Urinary bladder (tissue), 4 donors: ENCODE results near the gene LNX1. TPM values are rescaled to one million over a fixed set of nuclear protein-coding genes. Genes with fewer than 3 reads are reported as not detected.
A peak's percentile ranks its signal among the peaks of the same experiment; 100 is the strongest.

Experiments
- DNase-seq: peaks from one replicate; pipeline ENCODE4 v3.0.0-alpha.2; 2015; ENCODE audit errors: extremely low spot score
- H3K27ac ChIP-seq: one replicate; pipeline ENCODE4 v1.5.1; 2013; ENCODE audit warnings: low read depth, mild to moderate bottlenecking, moderate library complexity
- H3K36me3 ChIP-seq: one replicate; pipeline ENCODE4 v1.6.1; 2013; ENCODE audit warnings: mild to moderate bottlenecking, moderate library complexity; ENCODE audit not compliant: insufficient read depth
- H3K4me1 ChIP-seq: one replicate; pipeline ENCODE4 v1.6.1; 2013; ENCODE audit warnings: mild to moderate bottlenecking, moderate library complexity; ENCODE audit not compliant: insufficient read depth
- H3K4me3 ChIP-seq: one replicate; pipeline ENCODE4 v1.5.1; 2013; ENCODE audit warnings: low read depth, low read length
- WGBS: extraction: QIAGEN DNeasy Blood & Tissue Kit; methylation state at CpG from one replicate; pipeline ENCODE4 v1.1.7; 2013; 5-methylcytosine and 5-hydroxymethylcytosine counted together
- polyA plus RNA-seq: library from polyadenylated mRNA; stranded (reverse); fragments of 200-250 nt; gene quantifications from one replicate; pipeline ENCODE4 v1.2.3, GENCODE V29; 2013
- total RNA-seq: library from RNA; depleted of rRNA; stranded (reverse); fragments of >200 nt; gene quantifications from one replicate; pipeline ENCODE4 v1.2.3, GENCODE V29; 2014
- donor health status: healthy with polysubstance abuse.
- donor health status: healthy.

LNX1 gene
- total and polyA plus RNA-seq, 2 donors, result 6.6 to 7.9 TPM

DNA sequence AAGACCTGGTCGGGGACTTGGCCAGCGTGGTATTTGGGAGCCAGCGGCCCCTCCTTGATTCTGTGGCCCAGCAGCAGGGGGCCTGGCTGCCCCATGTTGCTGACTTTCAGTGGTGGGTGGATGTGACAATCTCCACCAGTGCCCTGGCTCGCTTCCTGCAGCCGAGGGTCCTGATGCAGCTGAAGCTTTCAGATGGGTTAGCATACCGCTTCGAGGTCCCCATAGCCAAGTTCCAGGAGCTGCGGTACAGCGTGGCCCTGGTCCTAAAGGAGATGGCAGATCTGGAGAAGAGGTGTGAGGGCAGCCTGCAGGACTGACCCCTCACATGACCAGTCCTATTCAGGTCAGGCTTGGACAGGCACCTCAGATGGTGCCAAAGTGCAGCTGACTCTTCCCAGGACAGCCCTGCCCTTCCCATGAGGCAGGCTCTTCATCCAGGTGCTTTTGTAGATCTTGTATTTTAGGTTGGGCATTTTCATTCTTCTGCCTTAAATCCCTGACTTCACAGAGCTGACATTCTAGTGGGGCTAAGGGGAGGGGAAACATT lies 15.1 kb downstream of the LNX1 start:
- no peak for DNase-seq
- Histone ChIP-seq H3K36me3 (no peaks in the 10 kb centered on the region), H3K27ac (peak overlapping the region; percentile 27), H3K4me3 (no peak overlapping the region), H3K4me1 (peaks cover 2% of the 10 kb centered on the region)
- WGBS, result 82% methylated on average over 9 of the region's 9 CpGs

DNA sequence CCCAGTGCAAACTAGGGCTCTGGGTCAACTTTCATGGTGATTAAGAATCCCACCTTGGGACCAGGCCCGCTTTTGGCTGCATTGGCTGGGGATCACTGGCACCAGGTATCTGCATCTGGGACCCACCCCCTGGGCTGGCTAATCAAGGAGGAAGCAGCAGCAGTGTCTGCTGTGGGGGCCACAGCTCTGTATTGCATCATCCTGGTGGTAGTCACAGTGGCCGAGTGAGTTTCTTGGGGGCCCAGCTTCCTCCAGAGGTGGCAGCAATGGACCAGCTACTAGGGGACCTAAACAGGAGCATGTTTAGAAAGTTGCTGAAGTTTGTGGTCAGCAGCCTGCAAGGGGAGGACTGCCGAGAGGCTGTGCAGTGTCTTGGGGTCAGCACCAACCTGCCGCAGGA lies 15.7 kb downstream of the LNX1 start:
- WGBS, result 88% methylated on average over 4 of the region's 4 CpGs
- peaks cover 2% of the 10 kb centered on the region for H3K4me1 ChIP-seq
- no peak for DNase-seq

DNA sequence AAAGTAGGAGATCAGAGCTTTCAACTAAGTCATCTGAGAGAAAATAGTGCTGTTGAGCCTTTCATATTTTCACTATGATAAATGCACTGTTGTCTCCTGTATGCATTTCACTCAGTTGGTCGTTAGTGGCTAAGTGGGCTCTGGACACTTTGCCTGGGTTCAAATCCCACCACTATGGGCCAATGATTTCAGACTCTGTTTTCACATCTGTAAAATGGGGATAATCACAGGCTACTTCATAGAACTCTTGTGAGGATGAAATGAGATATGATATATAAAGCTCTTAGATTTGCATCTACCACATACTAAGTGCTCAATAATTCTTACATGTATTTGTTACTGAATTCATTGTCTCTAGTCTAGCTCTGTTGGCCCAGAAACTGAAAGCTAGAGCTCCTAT lies 16.8 kb downstream of the LNX1 start:
- Histone ChIP-seq H3K27ac (no peak overlapping the region), H3K4me3 (no peak overlapping the region), H3K4me1 (peaks cover 2% of the 10 kb centered on the region), H3K36me3 (no peaks in the 10 kb centered on the region)
- no peak for DNase-seq
- WGBS, result 96% methylated on average over 1 of the region's 1 CpG

More for the DNA sequence above, 15.7 kb downstream of the LNX1 start:
- no peak overlapping the region for H3K4me3 ChIP-seq
- peak overlapping the region; percentile 6 for H3K27ac ChIP-seq
- H3K36me3 ChIP-seq, result no peaks in the 10 kb centered on the region

GRCh38 chr4:53573696-53574095 lies 17.6 kb downstream of the LNX1 start:
- DNase-seq, result no peak
- H3K36me3 ChIP-seq, result no peaks in the 10 kb centered on the region
- 77% methylated on average over 3 of the region's 3 CpGs for WGBS
- peaks cover 2% of the 10 kb centered on the region for H3K4me1 ChIP-seq
- H3K27ac ChIP-seq, result no peak overlapping the region
- H3K4me3 ChIP-seq, result no peak overlapping the region

- DNase-seq, result no peak
- Histone ChIP-seq H3K4me1 (no peaks in the 10 kb centered on the region), H3K36me3 (no peaks in the 10 kb centered on the region), H3K4me3 (no peak overlapping the region), H3K27ac (no peak overlapping the region)
- 84% methylated on average over 2 of the region's 2 CpGs for WGBS
Measured at GRCh38 chr4:53572600-53572994, 18.7 kb downstream of the LNX1 start.

- Histone ChIP-seq H3K4me3 (no peak overlapping the region), H3K27ac (no peak overlapping the region), H3K36me3 (no peaks in the 10 kb centered on the region), H3K4me1 (no peaks in the 10 kb centered on the region)
- DNase-seq, result no peak
- WGBS, result 87% methylated on average over 5 of the region's 5 CpGs
Measured at GRCh38 chr4:53571936-53572599, 19.2 kb downstream of the LNX1 start.

GRCh38 chr4:53563824-53564223 lies 27.5 kb downstream of the LNX1 start:
- no peak overlapping the region for H3K27ac ChIP-seq
- no peak for DNase-seq
- no peaks in the 10 kb centered on the region for H3K4me1 ChIP-seq
- no peak overlapping the region for H3K4me3 ChIP-seq
- H3K36me3 ChIP-seq, result no peaks in the 10 kb centered on the region
- WGBS, result 75% methylated on average over 4 of the region's 4 CpGs

GRCh38 chr4:53562409-53562808 lies 28.9 kb downstream of the LNX1 start:
- Histone ChIP-seq H3K36me3 (no peaks in the 10 kb centered on the region), H3K4me3 (no peak overlapping the region), H3K27ac (no peak overlapping the region), H3K4me1 (no peaks in the 10 kb centered on the region)
- 41% methylated on average over 2 of the region's 2 CpGs for WGBS
- no peak for DNase-seq

- Histone ChIP-seq H3K36me3 (no peaks in the 10 kb centered on the region), H3K4me3 (no peak overlapping the region), H3K4me1 (no peaks in the 10 kb centered on the region), H3K27ac (no peak overlapping the region)
- DNase-seq, result no peak
- 73% methylated on average over 3 of the region's 3 CpGs for WGBS
Measured at GRCh38 chr4:53559021-53559620, 32.2 kb downstream of the LNX1 start.

GRCh38 chr4:53558065-53558801 lies 33.1 kb downstream of the LNX1 start:
- H3K36me3 ChIP-seq, result no peaks in the 10 kb centered on the region
- no peak overlapping the region for H3K4me3 ChIP-seq
- no peaks in the 10 kb centered on the region for H3K4me1 ChIP-seq
- DNase-seq, result no peak
- H3K27ac ChIP-seq, result no peak overlapping the region
- WGBS, result 67% methylated on average over 12 of the region's 12 CpGs

- Histone ChIP-seq H3K4me1 (no peaks in the 10 kb centered on the region), H3K4me3 (no peak overlapping the region), H3K27ac (no peak overlapping the region), H3K36me3 (no peaks in the 10 kb centered on the region)
- 54% methylated on average over 5 of the region's 5 CpGs for WGBS
- no peak for DNase-seq
Measured at GRCh38 chr4:53557669-53558064, 33.6 kb downstream of the LNX1 start.

DNA sequence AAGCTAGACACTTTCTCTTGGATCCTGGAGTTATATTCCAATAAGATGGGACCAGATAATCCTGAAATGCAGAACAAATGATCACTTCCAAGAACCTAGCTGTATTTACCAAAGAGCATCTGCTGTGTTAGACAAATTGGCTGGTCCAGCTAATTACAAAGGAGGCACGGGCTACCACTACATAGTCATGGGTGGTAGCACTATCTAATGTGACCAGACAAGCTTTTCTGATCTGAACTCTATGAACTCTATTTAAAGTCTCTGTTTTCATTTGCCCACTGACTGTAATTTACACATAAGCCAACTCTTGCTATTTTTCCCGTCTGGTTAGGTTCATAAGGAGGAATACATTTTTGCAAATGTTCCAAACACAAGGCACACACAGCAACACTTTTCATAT lies 34.6 kb downstream of the LNX1 start:
- no peaks in the 10 kb centered on the region for H3K36me3 ChIP-seq
- H3K27ac ChIP-seq, result no peak overlapping the region
- 88% methylated on average over 2 of the region's 2 CpGs for WGBS
- H3K4me1 ChIP-seq, result no peaks in the 10 kb centered on the region
- no peak for DNase-seq
- H3K4me3 ChIP-seq, result no peak overlapping the region

DNA sequence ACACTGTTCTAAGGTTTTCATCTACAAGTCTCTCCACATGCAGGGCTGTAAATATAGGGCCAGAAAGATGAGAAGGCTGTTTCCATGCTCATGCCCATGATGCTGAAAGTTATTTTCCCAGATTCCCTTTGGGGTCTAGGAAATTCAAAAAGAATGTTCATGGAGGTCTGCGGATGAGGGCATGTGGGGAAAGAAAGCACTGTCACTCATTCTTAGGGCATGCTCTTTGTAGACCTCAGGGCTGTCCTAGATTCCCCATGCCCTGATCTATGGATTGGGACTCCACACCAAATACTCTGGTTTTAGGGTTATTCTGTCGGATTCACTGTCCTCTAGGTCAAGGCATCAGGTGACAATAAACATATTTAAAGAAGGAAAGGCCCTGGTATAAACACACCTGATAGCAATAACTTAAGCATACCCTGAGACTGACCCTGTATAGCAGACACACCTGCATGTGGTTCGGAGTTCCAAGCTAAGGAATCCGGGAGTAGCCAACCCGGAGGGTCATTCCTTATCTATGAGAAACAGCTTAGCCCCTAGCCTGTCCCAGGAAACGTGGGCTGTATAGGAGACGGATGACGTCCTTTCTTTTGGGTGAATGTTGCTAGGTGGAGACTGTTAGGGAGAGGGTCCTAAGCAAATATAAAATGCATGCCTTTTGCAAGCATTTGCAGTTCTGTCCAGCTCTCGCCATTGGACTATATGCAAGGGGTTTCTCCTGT lies 37.6 kb downstream of the LNX1 start:
- no peak for DNase-seq
- H3K4me1 ChIP-seq, result no peaks in the 10 kb centered on the region
- no peak overlapping the region for H3K27ac ChIP-seq
- H3K36me3 ChIP-seq, result no peaks in the 10 kb centered on the region
- no peak overlapping the region for H3K4me3 ChIP-seq
- 96% methylated on average over 9 of the region's 9 CpGs for WGBS
